HEK293 (cell line): Measurements from ENCODE around the gene TNMD.
A peak's percentile ranks its signal among the peaks of the same experiment; 100 is the strongest.

Experiments used
- CTCF ChIA-PET: fragments of 350-600 bp; formaldehyde crosslinking; extraction: SDS; loops from one replicate; lab custom pipeline; 2021; ENCODE audit warnings: antibody characterized with exemption; lab: Yijun Ruan, JAX
- POLR2A ChIA-PET: fragments of 300-600 bp; formaldehyde crosslinking; extraction: SDS; loops from one replicate; lab custom pipeline; 2020; ENCODE audit warnings: antibody characterized with exemption, inconsistent platforms; lab: Yijun Ruan, JAX
- H3K27ac ChIP-seq: fragments of 200-500 bp; sonication (Bioruptor generic); 2 replicates; pipeline ENCODE4 v1.5.1; 2014; ENCODE audit warnings: low read depth, low read length, control low read depth, inconsistent platforms; ENCODE audit errors: extremely low read depth
- H3K36me3 ChIP-seq, 2 experiments: fragments of 200-500 bp in 1 of 2; sonication (Bioruptor generic) in 1 of 2; 1 replicate in 1 of 2; 2 replicates in 1 of 2; pipeline ENCODE4 v1.5.1; 2014 to 2017; ENCODE audit warnings: inconsistent platforms in 2 of 2, low read length in 2 of 2; ENCODE audit not compliant: control insufficient read depth in 2 of 2, insufficient read depth in 1 of 2
- H3K4me1 ChIP-seq: fragments of 200-500 bp; sonication (Bioruptor generic); 2 replicates; pipeline ENCODE4 v1.5.1; 2014; ENCODE audit warnings: mild to moderate bottlenecking, low read length, inconsistent platforms; ENCODE audit not compliant: control insufficient read depth, insufficient read depth
- H3K4me3 ChIP-seq: 2 replicates; pipeline ENCODE4 v1.5.1; 2011; ENCODE audit warnings: low read depth, mild to moderate bottlenecking, control low read depth, low read length, moderate library complexity
- H3K9me3 ChIP-seq: fragments of 200-500 bp; sonication (Bioruptor generic); 2 replicates; pipeline ENCODE4 v1.5.1; 2014; ENCODE audit warnings: low read depth, low read length, inconsistent platforms; ENCODE audit not compliant: control insufficient read depth, insufficient read depth
- ZFP37 ChIP-seq: fragments of 450-650 bp; formaldehyde crosslinking; IDR thresholded peaks from 2 replicates; pipeline ENCODE4 v1.5.1; 2016; ENCODE audit warnings: missing biosample characterization, missing genetic modification characterization
- ZNF138 ChIP-seq: fragments of 450-650 bp; formaldehyde crosslinking; IDR thresholded peaks from 2 replicates; pipeline ENCODE4 v1.5.1; 2016; ENCODE audit warnings: missing biosample characterization, missing genetic modification characterization, borderline replicate concordance
- ZNF2 ChIP-seq: fragments of 450-650 bp; formaldehyde crosslinking; IDR thresholded peaks from 2 replicates; pipeline ENCODE4 v1.5.1; 2016; ENCODE audit warnings: missing biosample characterization, missing genetic modification characterization
- ZSCAN16 ChIP-seq: fragments of 450-650 bp; formaldehyde crosslinking; IDR thresholded peaks from 2 replicates; pipeline ENCODE4 v1.5.1; 2016; ENCODE audit warnings: missing biosample characterization, missing genetic modification characterization
- TF ChIP-seq, protein P1 (sequence below): fragments of 450-650 bp; formaldehyde crosslinking; IDR thresholded peaks from 2 replicates; pipeline ENCODE4 v1.5.1; 2017; ENCODE audit warnings: missing biosample characterization, missing genetic modification characterization
- TF ChIP-seq, protein P2 (sequence below): fragments of 450-650 bp; formaldehyde crosslinking; IDR thresholded peaks from 2 replicates; pipeline ENCODE4 v1.5.1; 2017; ENCODE audit warnings: missing biosample characterization, missing genetic modification characterization
- TF ChIP-seq, protein P3 (sequence below): fragments of 450-650 bp; formaldehyde crosslinking; IDR thresholded peaks from 2 replicates; pipeline ENCODE4 v1.5.1; 2016; ENCODE audit warnings: missing biosample characterization, missing genetic modification characterization, borderline replicate concordance
- TF ChIP-seq, protein P4 (sequence below): fragments of 450-650 bp; formaldehyde crosslinking; IDR thresholded peaks from 2 replicates; pipeline ENCODE4 v1.5.1; 2017; ENCODE audit warnings: missing biosample characterization, mild to moderate bottlenecking, missing genetic modification characterization, moderate library complexity

TNMD gene

DNA sequence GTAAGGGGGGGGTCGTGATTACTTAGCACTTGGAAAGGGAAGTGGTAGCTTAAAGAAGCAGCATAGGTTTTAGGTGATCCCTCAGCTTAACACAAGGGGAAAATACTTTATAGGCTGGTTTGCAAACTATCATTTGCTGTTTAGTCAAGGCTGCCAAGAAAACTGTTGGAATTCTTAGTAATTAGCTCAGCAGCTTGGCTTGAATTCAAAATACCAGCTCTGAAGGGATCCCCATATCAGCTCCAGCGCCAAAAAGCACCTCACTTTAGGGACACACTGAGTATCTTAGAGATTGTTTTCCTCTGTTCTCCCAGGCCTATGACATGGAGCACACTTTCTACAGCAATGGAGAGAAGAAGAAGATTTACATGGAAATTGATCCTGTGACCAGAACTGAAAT lies 8.8 kb downstream of the TNMD start:
- Histone ChIP-seq H3K4me1 (no peaks in the 10 kb centered on the region; the same call in 1 of the 2 replicates), H3K27ac (no peak overlapping the region), H3K4me3 (no peak overlapping the region), H3K9me3 (no peaks in the 10 kb centered on the region), H3K36me3 (no peaks in the 10 kb centered on the region)
- TF ChIP-seq ZSCAN16 (tag by site-specific recombination): no peak
- TF ChIP-seq ZNF2 (tag by site-specific recombination): no peak
- TF ChIP-seq, protein P1, sequence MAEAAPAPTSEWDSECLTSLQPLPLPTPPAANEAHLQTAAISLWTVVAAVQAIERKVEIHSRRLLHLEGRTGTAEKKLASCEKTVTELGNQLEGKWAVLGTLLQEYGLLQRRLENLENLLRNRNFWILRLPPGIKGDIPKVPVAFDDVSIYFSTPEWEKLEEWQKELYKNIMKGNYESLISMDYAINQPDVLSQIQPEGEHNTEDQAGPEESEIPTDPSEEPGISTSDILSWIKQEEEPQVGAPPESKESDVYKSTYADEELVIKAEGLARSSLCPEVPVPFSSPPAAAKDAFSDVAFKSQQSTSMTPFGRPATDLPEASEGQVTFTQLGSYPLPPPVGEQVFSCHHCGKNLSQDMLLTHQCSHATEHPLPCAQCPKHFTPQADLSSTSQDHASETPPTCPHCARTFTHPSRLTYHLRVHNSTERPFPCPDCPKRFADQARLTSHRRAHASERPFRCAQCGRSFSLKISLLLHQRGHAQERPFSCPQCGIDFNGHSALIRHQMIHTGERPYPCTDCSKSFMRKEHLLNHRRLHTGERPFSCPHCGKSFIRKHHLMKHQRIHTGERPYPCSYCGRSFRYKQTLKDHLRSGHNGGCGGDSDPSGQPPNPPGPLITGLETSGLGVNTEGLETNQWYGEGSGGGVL: no peak
- TF ChIP-seq ZFP37: no peak
- POLR2A ChIA-PET: no interaction called here
- CTCF ChIA-PET: no interaction called here

DNA sequence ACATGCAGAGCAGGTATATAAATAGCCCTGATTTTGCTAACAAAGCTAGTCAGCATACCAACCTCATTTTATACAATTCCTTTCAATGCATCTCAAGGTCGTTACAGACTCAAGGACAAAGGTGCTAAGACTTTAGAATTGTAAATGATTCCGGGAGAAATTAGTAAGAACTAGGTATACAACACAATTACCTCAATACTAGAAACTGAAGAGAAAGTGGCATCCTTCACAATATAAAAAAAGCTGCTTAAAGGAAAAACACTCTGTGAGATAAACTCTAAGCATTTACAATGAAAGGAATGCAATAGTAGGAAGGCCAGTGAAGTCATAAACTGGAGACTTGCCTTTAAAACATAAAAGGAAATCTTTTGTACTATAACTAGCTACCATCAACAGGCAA lies 11.9 kb downstream of the TNMD start:
- no peaks in the 10 kb centered on the region for H3K36me3 ChIP-seq
- CTCF ChIA-PET: interaction anchor here (0.5 to 1.0 kb wide), 3 partner anchors 12 to 92 kb away, joined by 3 to 4 read pairs (median 3); no protein-coding TSS in a partner anchor
- POLR2A ChIA-PET: no interaction called here
- H3K4me3 ChIP-seq: no peak overlapping the region
- no peaks in the 10 kb centered on the region; the same call in 1 of the 2 replicates for H3K4me1 ChIP-seq
- TF ChIP-seq, protein P2, sequence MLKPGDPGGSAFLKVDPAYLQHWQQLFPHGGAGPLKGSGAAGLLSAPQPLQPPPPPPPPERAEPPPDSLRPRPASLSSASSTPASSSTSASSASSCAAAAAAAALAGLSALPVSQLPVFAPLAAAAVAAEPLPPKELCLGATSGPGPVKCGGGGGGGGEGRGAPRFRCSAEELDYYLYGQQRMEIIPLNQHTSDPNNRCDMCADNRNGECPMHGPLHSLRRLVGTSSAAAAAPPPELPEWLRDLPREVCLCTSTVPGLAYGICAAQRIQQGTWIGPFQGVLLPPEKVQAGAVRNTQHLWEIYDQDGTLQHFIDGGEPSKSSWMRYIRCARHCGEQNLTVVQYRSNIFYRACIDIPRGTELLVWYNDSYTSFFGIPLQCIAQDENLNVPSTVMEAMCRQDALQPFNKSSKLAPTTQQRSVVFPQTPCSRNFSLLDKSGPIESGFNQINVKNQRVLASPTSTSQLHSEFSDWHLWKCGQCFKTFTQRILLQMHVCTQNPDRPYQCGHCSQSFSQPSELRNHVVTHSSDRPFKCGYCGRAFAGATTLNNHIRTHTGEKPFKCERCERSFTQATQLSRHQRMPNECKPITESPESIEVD (tag by site-specific recombination): peak; percentile 50
- no peak for TF ChIP-seq ZNF138 (tag by site-specific recombination)
- H3K27ac ChIP-seq: no peak overlapping the region
- H3K9me3 ChIP-seq: no peaks in the 10 kb centered on the region

DNA sequence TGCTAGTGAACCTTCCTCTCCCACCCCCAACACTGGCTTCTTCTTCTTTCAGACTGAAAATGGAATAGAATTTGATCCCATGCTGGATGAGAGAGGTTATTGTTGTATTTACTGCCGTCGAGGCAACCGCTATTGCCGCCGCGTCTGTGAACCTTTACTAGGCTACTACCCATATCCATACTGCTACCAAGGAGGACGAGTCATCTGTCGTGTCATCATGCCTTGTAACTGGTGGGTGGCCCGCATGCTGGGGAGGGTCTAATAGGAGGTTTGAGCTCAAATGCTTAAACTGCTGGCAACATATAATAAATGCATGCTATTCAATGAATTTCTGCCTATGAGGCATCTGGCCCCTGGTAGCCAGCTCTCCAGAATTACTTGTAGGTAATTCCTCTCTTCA lies 14.7 kb downstream of the TNMD start:
- Histone ChIP-seq H3K27ac (no peak overlapping the region), H3K4me3 (no peak overlapping the region), H3K9me3 (no peaks in the 10 kb centered on the region), H3K4me1 (no peaks in the 10 kb centered on the region; the same call in 1 of the 2 replicates), H3K36me3 (no peaks in the 10 kb centered on the region)
- ChIA-PET POLR2A (no interaction called here), CTCF (interaction anchor here (0.7 to 1.5 kb wide), 2 partner anchors 15 to 169 kb away, joined by 3 to 4 read pairs; partner anchors contain the start of gene TNMD)
- TF ChIP-seq, protein P3, sequence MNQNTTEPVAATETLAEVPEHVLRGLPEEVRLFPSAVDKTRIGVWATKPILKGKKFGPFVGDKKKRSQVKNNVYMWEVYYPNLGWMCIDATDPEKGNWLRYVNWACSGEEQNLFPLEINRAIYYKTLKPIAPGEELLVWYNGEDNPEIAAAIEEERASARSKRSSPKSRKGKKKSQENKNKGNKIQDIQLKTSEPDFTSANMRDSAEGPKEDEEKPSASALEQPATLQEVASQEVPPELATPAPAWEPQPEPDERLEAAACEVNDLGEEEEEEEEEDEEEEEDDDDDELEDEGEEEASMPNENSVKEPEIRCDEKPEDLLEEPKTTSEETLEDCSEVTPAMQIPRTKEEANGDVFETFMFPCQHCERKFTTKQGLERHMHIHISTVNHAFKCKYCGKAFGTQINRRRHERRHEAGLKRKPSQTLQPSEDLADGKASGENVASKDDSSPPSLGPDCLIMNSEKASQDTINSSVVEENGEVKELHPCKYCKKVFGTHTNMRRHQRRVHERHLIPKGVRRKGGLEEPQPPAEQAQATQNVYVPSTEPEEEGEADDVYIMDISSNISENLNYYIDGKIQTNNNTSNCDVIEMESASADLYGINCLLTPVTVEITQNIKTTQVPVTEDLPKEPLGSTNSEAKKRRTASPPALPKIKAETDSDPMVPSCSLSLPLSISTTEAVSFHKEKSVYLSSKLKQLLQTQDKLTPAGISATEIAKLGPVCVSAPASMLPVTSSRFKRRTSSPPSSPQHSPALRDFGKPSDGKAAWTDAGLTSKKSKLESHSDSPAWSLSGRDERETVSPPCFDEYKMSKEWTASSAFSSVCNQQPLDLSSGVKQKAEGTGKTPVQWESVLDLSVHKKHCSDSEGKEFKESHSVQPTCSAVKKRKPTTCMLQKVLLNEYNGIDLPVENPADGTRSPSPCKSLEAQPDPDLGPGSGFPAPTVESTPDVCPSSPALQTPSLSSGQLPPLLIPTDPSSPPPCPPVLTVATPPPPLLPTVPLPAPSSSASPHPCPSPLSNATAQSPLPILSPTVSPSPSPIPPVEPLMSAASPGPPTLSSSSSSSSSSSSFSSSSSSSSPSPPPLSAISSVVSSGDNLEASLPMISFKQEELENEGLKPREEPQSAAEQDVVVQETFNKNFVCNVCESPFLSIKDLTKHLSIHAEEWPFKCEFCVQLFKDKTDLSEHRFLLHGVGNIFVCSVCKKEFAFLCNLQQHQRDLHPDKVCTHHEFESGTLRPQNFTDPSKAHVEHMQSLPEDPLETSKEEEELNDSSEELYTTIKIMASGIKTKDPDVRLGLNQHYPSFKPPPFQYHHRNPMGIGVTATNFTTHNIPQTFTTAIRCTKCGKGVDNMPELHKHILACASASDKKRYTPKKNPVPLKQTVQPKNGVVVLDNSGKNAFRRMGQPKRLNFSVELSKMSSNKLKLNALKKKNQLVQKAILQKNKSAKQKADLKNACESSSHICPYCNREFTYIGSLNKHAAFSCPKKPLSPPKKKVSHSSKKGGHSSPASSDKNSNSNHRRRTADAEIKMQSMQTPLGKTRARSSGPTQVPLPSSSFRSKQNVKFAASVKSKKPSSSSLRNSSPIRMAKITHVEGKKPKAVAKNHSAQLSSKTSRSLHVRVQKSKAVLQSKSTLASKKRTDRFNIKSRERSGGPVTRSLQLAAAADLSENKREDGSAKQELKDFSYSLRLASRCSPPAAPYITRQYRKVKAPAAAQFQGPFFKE: no peak
- TF ChIP-seq, protein P4, sequence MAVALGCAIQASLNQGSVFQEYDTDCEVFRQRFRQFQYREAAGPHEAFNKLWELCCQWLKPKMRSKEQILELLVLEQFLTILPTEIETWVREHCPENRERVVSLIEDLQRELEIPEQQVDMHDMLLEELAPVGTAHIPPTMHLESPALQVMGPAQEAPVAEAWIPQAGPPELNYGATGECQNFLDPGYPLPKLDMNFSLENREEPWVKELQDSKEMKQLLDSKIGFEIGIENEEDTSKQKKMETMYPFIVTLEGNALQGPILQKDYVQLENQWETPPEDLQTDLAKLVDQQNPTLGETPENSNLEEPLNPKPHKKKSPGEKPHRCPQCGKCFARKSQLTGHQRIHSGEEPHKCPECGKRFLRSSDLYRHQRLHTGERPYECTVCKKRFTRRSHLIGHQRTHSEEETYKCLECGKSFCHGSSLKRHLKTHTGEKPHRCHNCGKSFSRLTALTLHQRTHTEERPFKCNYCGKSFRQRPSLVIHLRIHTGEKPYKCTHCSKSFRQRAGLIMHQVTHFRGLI (tag by site-specific recombination): no peak
